ENCODE results near the gene ITGB4. TPM values are rescaled to one million over a fixed set of nuclear protein-coding genes. Genes with fewer than 3 reads are reported as not detected.
A peak's percentile ranks its signal among the peaks of the same experiment; 100 is the strongest.

Gene ITGB4
- total RNA-seq, 1 experiment from 2014 or later = 1.1 TPM

- no peak for DNase-seq (ENCODE audit: low read depth)
Measured at GRCh38 chr17:75731086-75731715, 9.9 kb downstream of the ITGB4 start.

DNA sequence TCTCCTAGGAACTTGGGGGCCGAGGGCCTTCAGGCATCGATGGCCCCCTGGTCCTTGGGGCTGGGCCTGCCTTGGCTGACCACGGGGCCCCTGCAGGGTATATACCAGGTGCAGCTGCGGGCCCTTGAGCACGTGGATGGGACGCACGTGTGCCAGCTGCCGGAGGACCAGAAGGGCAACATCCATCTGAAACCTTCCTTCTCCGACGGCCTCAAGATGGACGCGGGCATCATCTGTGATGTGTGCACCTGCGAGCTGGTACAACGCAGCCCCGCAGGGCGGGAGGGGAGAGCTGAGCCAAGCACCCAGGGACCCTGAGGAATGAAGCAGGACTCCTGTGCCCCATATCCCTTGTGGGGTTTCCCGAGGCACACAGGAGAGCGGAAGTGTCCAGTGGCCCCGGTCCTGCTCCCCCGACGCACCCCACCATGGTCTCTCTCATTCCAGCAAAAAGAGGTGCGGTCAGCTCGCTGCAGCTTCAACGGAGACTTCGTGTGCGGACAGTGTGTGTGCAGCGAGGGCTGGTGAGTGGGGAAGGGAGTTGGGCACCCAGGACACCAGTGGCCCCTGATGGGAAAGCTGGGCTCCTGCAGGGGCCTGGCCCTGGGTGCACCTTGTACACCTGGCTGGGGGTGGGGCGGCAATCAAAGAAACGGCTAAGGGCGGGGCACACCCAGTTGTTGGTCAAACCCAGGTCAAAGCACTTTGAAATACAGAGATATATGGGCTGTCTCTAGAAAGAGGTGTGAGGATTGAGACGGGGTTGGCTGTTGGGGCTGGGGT lies 10.6 kb downstream of the ITGB4 start:
- no peak for DNase-seq (ENCODE audit: low read depth)

DNA sequence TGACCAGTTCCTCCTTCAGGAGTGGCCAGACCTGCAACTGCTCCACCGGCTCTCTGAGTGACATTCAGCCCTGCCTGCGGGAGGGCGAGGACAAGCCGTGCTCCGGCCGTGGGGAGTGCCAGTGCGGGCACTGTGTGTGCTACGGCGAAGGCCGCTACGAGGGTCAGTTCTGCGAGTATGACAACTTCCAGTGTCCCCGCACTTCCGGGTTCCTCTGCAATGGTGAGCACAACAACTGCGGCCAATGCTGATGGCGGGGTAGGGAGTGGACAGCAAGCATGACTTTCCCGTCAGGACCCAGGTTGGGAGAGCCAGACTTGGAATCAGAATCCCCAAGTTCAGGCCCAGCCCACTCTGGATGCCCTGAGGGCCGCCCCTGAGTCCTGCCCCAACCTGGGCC lies 12.2 kb downstream of the ITGB4 start:
- no peak for DNase-seq (ENCODE audit: low read depth)

- no peak for DNase-seq (ENCODE audit: low read depth)
Measured at GRCh38 chr17:75734674-75735294, 13.5 kb downstream of the ITGB4 start.

DNA sequence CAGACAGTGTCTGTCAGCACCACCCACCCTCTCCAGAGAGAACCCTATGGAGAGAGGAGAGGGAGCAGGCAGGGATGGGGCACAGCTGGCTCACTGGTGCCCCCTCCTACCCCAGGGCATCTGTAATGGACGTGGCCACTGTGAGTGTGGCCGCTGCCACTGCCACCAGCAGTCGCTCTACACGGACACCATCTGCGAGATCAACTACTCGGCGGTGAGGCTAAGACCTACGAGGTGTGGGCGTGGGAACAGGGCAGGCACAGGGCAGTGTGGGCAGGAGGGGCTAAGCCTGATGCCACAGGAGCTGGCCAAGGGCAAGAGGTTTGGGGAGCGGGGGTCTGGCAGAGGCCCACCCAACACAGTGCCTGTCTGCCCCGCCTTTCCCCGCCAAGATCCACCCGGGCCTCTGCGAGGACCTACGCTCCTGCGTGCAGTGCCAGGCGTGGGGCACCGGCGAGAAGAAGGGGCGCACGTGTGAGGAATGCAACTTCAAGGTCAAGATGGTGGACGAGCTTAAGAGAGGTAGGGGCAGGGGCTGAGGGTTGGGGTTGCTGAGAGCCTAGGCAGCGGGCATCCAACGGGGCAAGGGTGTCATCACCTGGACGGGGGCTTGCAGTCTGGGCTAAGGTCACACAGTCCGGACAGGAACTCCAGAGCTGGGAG lies 15.0 kb downstream of the ITGB4 start:
- DNase-seq (ENCODE audit: low read depth) = no peak

- DNase-seq (ENCODE audit: low read depth) = no peak
Measured at GRCh38 chr17:75737133-75737962, 16.1 kb downstream of the ITGB4 start.

DNA sequence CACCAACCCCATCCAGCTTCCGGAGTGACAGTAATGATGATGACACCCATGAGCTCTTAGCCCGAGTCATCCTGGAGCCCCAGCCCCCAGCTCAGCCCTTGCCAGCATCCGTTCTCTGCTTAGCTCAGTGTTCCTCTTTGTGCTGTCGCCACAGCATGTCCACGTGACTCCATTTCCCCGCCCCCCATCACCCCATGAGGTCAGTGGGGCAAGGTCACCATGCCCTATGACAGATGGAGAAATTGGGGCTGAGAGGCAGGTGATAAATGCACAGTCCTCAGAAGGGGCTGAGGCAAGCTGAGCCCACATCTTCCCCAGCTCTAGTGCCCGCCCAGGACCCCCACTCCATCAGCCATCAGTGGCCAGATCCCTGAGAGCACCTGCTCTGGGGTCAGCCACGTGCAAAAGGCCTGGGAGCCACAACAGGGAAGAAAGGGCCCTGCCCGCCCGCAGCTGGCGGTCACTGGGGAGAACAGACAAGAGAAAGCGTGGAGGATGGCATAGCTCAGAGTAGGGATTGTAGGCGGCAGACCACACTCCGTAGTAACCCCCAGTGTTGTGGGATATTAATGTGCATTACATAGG lies 17.1 kb downstream of the ITGB4 start:
- DNase-seq (ENCODE audit: low read depth) = peak; percentile 44

DNA sequence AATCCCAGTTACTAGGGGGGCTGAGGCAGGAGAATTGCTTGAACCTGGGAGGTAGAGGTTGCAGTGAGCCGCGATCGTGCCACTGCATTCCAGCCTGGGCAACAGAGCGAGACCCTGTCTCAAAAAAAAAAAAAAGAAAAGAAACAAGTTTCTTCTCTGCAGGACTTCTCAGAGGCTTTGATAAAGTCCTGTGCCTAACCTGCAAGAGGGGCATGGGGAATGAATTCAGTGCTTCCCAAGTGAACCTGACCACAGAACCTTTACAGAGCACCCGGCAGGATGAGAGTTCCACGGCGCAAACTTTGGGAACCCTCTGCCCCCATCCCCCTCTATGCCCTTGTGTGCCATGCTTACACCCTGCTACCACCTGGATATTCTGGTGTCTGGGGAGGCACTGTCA lies 17.9 kb downstream of the ITGB4 start:
- DNase-seq (ENCODE audit: low read depth) = no peak

- no peak for DNase-seq (ENCODE audit: low read depth)
Measured at GRCh38 chr17:75739801-75740200, 18.5 kb downstream of the ITGB4 start.

- no peak for DNase-seq (ENCODE audit: low read depth)
Measured at GRCh38 chr17:75740215-75740614, 19.0 kb downstream of the ITGB4 start.

GRCh38 chr17:75740631-75741077 lies 19.4 kb downstream of the ITGB4 start:
- DNase-seq (ENCODE audit: low read depth) = no peak

DNA sequence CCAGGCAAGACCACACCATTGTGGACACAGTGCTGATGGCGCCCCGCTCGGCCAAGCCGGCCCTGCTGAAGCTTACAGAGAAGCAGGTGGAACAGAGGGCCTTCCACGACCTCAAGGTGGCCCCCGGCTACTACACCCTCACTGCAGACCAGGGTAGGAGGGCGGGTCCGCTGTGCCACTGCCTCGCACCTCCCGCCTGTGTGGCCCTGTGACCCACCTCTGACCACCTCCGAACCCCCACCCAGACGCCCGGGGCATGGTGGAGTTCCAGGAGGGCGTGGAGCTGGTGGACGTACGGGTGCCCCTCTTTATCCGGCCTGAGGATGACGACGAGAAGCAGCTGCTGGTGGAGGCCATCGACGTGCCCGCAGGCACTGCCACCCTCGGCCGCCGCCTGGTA lies 21.1 kb downstream of the ITGB4 start:
- no peak for DNase-seq (ENCODE audit: low read depth)

DNA sequence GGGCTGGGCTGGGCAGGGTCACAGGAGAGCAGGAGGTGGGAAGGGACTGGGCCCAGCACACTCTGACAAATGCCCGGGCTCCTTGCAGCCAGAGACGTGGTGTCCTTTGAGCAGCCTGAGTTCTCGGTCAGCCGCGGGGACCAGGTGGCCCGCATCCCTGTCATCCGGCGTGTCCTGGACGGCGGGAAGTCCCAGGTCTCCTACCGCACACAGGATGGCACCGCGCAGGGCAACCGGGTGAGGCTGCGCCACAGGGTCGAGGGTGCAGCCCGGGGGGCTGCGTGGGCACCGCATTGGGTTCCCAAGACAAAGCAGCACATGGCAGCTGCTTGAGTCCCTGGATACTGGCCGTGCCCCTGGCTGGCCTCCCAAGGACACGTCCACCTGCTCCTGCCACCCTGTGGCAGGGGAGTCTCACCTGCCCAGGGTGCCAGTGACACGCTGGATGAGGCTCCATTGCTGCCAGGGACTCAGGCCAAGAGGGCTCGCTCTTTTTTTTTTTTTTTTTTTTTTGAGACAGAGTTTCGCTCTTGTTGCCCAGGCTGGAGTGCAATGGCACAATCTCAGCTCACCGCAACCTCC lies 22.5 kb downstream of the ITGB4 start:
- DNase-seq (ENCODE audit: low read depth) = no peak

DNA sequence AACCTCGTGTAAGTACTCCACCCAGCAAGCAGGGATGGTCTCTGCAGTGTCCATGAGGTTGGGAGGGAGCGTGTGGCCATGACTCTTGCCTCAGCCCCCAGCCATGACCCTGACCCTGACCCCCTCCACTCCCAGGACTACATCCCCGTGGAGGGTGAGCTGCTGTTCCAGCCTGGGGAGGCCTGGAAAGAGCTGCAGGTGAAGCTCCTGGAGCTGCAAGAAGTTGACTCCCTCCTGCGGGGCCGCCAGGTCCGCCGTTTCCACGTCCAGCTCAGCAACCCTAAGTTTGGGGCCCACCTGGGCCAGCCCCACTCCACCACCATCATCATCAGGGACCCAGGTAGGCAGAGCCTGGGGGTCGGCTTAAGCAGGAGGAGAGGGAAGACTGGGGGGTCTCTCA lies 27.4 kb downstream of the ITGB4 start:
- DNase-seq (ENCODE audit: low read depth) = no peak

GRCh38 chr17:75749545-75750389 lies 28.5 kb downstream of the ITGB4 start:
- DNase-seq (ENCODE audit: low read depth) = peak; percentile 69

- no peak for DNase-seq (ENCODE audit: low read depth)
Measured at GRCh38 chr17:75750661-75751423, 29.6 kb downstream of the ITGB4 start.

- DNase-seq (ENCODE audit: low read depth) = no peak
Measured at GRCh38 chr17:75751676-75752404, 30.6 kb downstream of the ITGB4 start.

DNA sequence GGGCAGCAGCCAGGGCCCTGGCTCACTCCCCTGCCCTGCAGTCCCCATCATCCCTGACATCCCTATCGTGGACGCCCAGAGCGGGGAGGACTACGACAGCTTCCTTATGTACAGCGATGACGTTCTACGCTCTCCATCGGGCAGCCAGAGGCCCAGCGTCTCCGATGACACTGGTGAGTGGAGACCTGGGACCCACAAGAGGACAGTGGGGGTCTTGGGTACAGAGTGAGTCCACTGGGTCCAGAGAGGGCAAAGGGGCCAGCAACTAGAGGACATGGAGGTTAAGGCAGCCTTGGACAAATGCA lies 31.1 kb downstream of the ITGB4 start:
- no peak for DNase-seq (ENCODE audit: low read depth)

Data from HT1080 (cell line).